Type B pancreatic cell (in vitro differentiated cells): ENCODE data around the gene WASHC2C. TPM values are rescaled to one million over a fixed set of nuclear protein-coding genes. Genes with fewer than 3 reads are reported as not detected.
"Not testable (repeated sequence)": the region's sequence is repeated elsewhere in the genome, so short reads cannot be mapped to it uniquely, and the experiment has no call there.

Source experiments
- DNase-seq: peaks from one replicate; pipeline ENCODE4 v3.0.0; 2021; ENCODE audit warnings: mixed read lengths; ENCODE audit not compliant: unreplicated experiment; ENCODE audit errors: extremely low spot score
- H3K27ac Mint-ChIP-seq: 2 replicates; pipeline ENCODE4 v1.8.0; 2021; ENCODE audit warnings: mild to moderate bottlenecking, mixed read lengths
- H3K27me3 Mint-ChIP-seq: 2 replicates; pipeline ENCODE4 v1.8.0; 2021; ENCODE audit warnings: mixed read lengths
- H3K36me3 Mint-ChIP-seq: 2 replicates; pipeline ENCODE4 v1.8.0; 2021; ENCODE audit warnings: mixed read lengths
- H3K4me1 Mint-ChIP-seq: one replicate; pipeline ENCODE4 v1.8.0; 2021; ENCODE audit warnings: mixed read lengths; ENCODE audit not compliant: unreplicated experiment
- H3K4me3 Mint-ChIP-seq: 2 replicates; pipeline ENCODE4 v1.8.0; 2021; ENCODE audit warnings: mild to moderate bottlenecking, mixed read lengths
- H3K9me3 Mint-ChIP-seq: 2 replicates; pipeline ENCODE4 v1.8.0; 2021; ENCODE audit warnings: mixed read lengths
- CTCF ChIP-seq: fragments of 200-600 bp; sonication (generic); conservative IDR thresholded peaks from 2 replicates; pipeline ENCODE4 v1.5.0; 2021; ENCODE audit warnings: antibody characterized with exemption, mild to moderate bottlenecking
- total RNA-seq: library from RNA; stranded (reverse); gene quantifications from 2 replicates; pipeline ENCODE4 v1.2.1, GENCODE V29; 2021; ENCODE audit warnings: low replicate concordance

The WASHC2C gene
- total RNA-seq, 1 donor from 2014 or later = 45.5 TPM

GRCh38 chr10:45817130-45817859 lies 90.2 kb downstream of the WASHC2C start:
- Mint-ChIP-seq H3K4me1 (no peaks in the 10 kb centered on the region), H3K27me3 (no peaks in the 10 kb centered on the region), H3K9me3 (no peaks in the 10 kb centered on the region), H3K36me3 (no peaks in the 10 kb centered on the region), H3K27ac (no peak overlapping the region), H3K4me3 (no peak overlapping the region)
- no peak for DNase-seq
- TF ChIP-seq CTCF = no peak

- DNase-seq = no peak
- no peak for TF ChIP-seq CTCF
- H3K9me3 Mint-ChIP-seq = no peaks in the 10 kb centered on the region
- no peak overlapping the region for H3K4me3 Mint-ChIP-seq
- H3K27me3 Mint-ChIP-seq = no peaks in the 10 kb centered on the region
- H3K4me1 Mint-ChIP-seq = no peaks in the 10 kb centered on the region
- no peaks in the 10 kb centered on the region for H3K36me3 Mint-ChIP-seq
- H3K27ac Mint-ChIP-seq = no peak overlapping the region
Measured at GRCh38 chr10:45817912-45818311, 90.8 kb downstream of the WASHC2C start.

- no peaks in the 10 kb centered on the region for H3K27me3 Mint-ChIP-seq
- no peak for DNase-seq
- TF ChIP-seq CTCF = no peak
- H3K9me3 Mint-ChIP-seq = no peaks in the 10 kb centered on the region
- no peak overlapping the region for H3K27ac Mint-ChIP-seq
- no peaks in the 10 kb centered on the region for H3K4me1 Mint-ChIP-seq
- no peaks in the 10 kb centered on the region for H3K36me3 Mint-ChIP-seq
- no peak overlapping the region for H3K4me3 Mint-ChIP-seq
Measured at GRCh38 chr10:45819552-45819951, 92.5 kb downstream of the WASHC2C start.

- not testable (repeated sequence) for DNase-seq, H3K4me1 Mint-ChIP-seq, H3K27ac Mint-ChIP-seq, H3K36me3 Mint-ChIP-seq, H3K4me3 Mint-ChIP-seq, H3K9me3 Mint-ChIP-seq, H3K27me3 Mint-ChIP-seq
Measured at GRCh38 chr10:45820107-45820830, 93.2 kb downstream of the WASHC2C start.

GRCh38 chr10:45822918-45823317 lies 95.9 kb downstream of the WASHC2C start:
- H3K27ac Mint-ChIP-seq = not testable (repeated sequence)

More at GRCh38 chr10:45822918-45823317, 95.9 kb downstream of the WASHC2C start:
- H3K9me3 Mint-ChIP-seq, H3K4me3 Mint-ChIP-seq, H3K36me3 Mint-ChIP-seq, DNase-seq, H3K4me1 Mint-ChIP-seq, H3K27me3 Mint-ChIP-seq: not testable (repeated sequence)

Other genes with a start within 250 kb of the WASHC2C start
- 10.0 and 12.0 TPM in 2 replicates for gene ZFAND4, start 54.5 kb upstream of the WASHC2C start, total RNA-seq
- 13.5 and 27.0 TPM in 2 replicates for gene AGAP4, start 120.2 kb downstream of the WASHC2C start, total RNA-seq
- 62.0 and 65.0 TPM in 2 replicates for gene TIMM23, start 245.2 kb downstream of the WASHC2C start, total RNA-seq